T-helper 17 cell (primary cell): Measurements from ENCODE around the gene FBXO42. TPM values are rescaled to one million over a fixed set of nuclear protein-coding genes. Genes with fewer than 3 reads are reported as not detected.
"Not testable (repeated sequence)": the region's sequence is repeated elsewhere in the genome, so short reads cannot be mapped to it uniquely, and the experiment has no call there.

Experiments used
- ATAC-seq: fragments of 150-1000 bp; cut with Tn5 transposase; 2 replicates; pipeline ENCODE4 v1.10.0; 2021; ENCODE audit warnings: mild to moderate bottlenecking, moderate library complexity
- DNase-seq, 3 donors: peaks; one replicate each; pipeline versions ENCODE4 v3.0.0 to v3.0.0-alpha.2; 2020 to 2021
- H3K9me3 ChIP-seq: one replicate; pipeline ENCODE4 v1.7.0; 2013; ENCODE audit warnings: low read length, mild to moderate bottlenecking; ENCODE audit not compliant: control insufficient read depth, poor library complexity, severe bottlenecking
- H3K27ac Mint-ChIP-seq: one replicate; pipeline ENCODE4 v1.8.0; 2022; ENCODE audit warnings: mild to moderate bottlenecking, moderate library complexity, mixed read lengths
- H3K27me3 Mint-ChIP-seq: one replicate; pipeline ENCODE4 v1.8.0; 2022; ENCODE audit warnings: mixed read lengths
- H3K36me3 Mint-ChIP-seq: one replicate; pipeline ENCODE4 v1.8.0; 2022; ENCODE audit warnings: low read depth, mixed read lengths
- H3K4me1 Mint-ChIP-seq: one replicate; pipeline ENCODE4 v1.8.0; 2022; ENCODE audit warnings: mild to moderate bottlenecking, mixed read lengths
- H3K4me3 Mint-ChIP-seq: one replicate; pipeline ENCODE4 v1.8.0; 2022; ENCODE audit warnings: mild to moderate bottlenecking, moderate library complexity, mixed read lengths
- total RNA-seq, 4 donors: library from RNA in 2 of 4; stranded (reverse) in 2 of 4; gene quantifications; one replicate each; pipeline ENCODE4 v1.2.3 and lab custom pipeline; 2022 to 2026

The FBXO42 gene
- total RNA-seq, 2 donors from 2014 or later, result 17.4 to 20.5 TPM

DNA sequence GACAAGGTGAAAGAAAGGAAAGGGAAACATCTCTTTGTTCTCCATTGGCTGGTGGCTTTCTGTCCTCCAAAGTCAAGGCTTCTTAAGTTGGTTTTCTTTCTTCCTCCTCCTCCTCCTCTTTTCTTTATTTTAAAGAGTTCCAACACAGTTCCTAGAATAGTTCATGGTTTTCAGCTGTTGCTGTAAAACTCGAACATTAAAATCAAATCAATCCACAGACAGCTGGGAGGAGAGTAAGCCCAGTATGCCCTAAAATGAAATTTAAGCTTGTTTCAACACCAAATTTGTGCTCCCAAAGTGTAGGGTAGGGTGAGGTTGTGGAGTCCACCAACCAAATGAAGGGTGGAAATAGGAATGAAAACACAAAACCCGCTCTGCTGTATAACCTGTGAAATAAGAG, 104.8 kb downstream of the FBXO42 start:
- Mint-ChIP-seq H3K36me3 (no peaks in the 10 kb centered on the region), H3K27me3 (no peaks in the 10 kb centered on the region), H3K27ac (no peak overlapping the region), H3K4me3 (no peak overlapping the region), H3K4me1 (peaks cover 5% of the 10 kb centered on the region)
- ATAC-seq (no peak), DNase-seq (no peak)
- H3K9me3 ChIP-seq, result no peaks in the 10 kb centered on the region

GRCh38 chr1:16246961-16247360, 105.3 kb downstream of the FBXO42 start:
- DNase-seq (no peak), ATAC-seq (no peak)
- Mint-ChIP-seq H3K36me3 (no peaks in the 10 kb centered on the region), H3K4me3 (no peak overlapping the region), H3K4me1 (peaks cover 5% of the 10 kb centered on the region), H3K27ac (peak overlapping the region; percentile 49), H3K27me3 (no peaks in the 10 kb centered on the region)
- H3K9me3 ChIP-seq, result no peaks in the 10 kb centered on the region

- not testable (repeated sequence) for H3K27me3 Mint-ChIP-seq, DNase-seq, H3K9me3 ChIP-seq, ATAC-seq, H3K4me1 Mint-ChIP-seq, H3K4me3 Mint-ChIP-seq, H3K27ac Mint-ChIP-seq, H3K36me3 Mint-ChIP-seq
These were observed 106.0 kb downstream of the FBXO42 start for GRCh38 chr1:16246239-16246638.

GRCh38 chr1:16245476-16246196, 106.6 kb downstream of the FBXO42 start:
- Mint-ChIP-seq H3K4me1 (peaks cover 5% of the 10 kb centered on the region), H3K4me3 (no peak overlapping the region)
- no peak for ATAC-seq

DNA sequence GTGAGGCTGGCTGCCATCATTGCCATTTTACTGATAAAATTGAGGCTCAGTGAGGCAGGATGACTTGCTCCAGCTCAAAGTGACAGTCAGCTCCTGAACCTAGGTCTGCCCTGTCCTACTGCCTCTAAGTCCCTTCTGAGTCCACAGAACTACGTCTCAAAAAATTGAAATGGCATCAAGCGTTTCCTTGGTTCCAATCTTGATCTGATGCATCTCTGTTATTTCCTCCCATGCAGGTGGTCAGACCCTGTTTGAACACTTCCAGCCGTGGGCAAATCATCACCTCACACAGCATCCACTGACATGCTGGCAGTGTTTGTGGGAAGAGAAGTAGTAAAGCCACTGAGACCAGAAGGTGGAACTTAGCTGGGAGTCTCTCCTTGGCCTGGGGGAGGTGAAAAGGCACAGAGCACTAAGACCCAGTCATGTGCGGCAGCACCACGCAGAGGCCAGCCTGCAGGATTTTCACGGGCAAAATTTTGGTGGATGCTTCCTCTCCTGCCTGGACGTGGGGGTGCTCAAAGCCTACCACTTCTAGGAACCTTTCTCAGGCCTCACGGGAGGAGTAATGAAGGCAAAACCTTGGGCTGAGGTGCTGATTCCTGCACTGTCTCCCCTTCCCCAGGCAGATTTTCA, 107.5 kb downstream of the FBXO42 start:
- ATAC-seq (no peak), DNase-seq (no peak)
- no peaks in the 10 kb centered on the region for H3K36me3 Mint-ChIP-seq
- no peaks in the 10 kb centered on the region for H3K27me3 Mint-ChIP-seq
- H3K4me3 Mint-ChIP-seq, result no peak overlapping the region
- H3K27ac Mint-ChIP-seq, result no peak overlapping the region
- H3K4me1 Mint-ChIP-seq, result peaks cover 5% of the 10 kb centered on the region
- H3K9me3 ChIP-seq, result no peaks in the 10 kb centered on the region

More at GRCh38 chr1:16245476-16246196, 106.6 kb downstream of the FBXO42 start:
- no peaks in the 10 kb centered on the region for H3K9me3 ChIP-seq
- no peaks in the 10 kb centered on the region for H3K36me3 Mint-ChIP-seq
- H3K27ac Mint-ChIP-seq, result no peak overlapping the region
- no peak for DNase-seq
- H3K27me3 Mint-ChIP-seq, result no peaks in the 10 kb centered on the region

- Mint-ChIP-seq H3K27ac (no peak overlapping the region), H3K36me3 (no peaks in the 10 kb centered on the region), H3K4me3 (no peak overlapping the region), H3K27me3 (no peaks in the 10 kb centered on the region), H3K4me1 (peaks cover 3% of the 10 kb centered on the region)
- H3K9me3 ChIP-seq, result no peaks in the 10 kb centered on the region
- ATAC-seq, result peak; percentile 94
- peak; percentile 49 to 63 (median 52) for DNase-seq
These were observed 108.2 kb downstream of the FBXO42 start for GRCh38 chr1:16243936-16244649.

DNA sequence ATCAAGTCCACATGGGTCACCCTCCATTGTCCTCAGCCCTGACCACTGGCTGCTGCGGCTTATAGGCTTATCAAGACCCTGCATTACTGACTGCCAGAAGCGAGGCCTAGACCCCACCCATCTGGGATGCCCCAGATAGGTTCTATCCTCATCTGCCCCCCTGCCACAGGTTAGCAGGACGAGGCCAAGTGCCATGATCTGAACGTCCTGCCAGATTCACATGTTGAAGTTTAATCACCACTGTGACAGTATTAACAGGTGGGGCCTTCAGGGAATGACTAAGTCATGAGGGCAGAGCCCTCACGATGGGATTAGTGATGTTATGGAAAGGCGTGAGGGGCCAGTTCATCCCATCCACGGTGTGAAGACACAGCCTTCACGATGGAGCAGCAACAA, 109.1 kb downstream of the FBXO42 start:
- DNase-seq, result no peak
- no peaks in the 10 kb centered on the region for H3K27me3 Mint-ChIP-seq
- no peak overlapping the region for H3K4me3 Mint-ChIP-seq
- peaks cover 3% of the 10 kb centered on the region for H3K4me1 Mint-ChIP-seq
- no peak for ATAC-seq
- no peak overlapping the region for H3K27ac Mint-ChIP-seq
- H3K9me3 ChIP-seq, result no peaks in the 10 kb centered on the region
- no peaks in the 10 kb centered on the region for H3K36me3 Mint-ChIP-seq

DNA sequence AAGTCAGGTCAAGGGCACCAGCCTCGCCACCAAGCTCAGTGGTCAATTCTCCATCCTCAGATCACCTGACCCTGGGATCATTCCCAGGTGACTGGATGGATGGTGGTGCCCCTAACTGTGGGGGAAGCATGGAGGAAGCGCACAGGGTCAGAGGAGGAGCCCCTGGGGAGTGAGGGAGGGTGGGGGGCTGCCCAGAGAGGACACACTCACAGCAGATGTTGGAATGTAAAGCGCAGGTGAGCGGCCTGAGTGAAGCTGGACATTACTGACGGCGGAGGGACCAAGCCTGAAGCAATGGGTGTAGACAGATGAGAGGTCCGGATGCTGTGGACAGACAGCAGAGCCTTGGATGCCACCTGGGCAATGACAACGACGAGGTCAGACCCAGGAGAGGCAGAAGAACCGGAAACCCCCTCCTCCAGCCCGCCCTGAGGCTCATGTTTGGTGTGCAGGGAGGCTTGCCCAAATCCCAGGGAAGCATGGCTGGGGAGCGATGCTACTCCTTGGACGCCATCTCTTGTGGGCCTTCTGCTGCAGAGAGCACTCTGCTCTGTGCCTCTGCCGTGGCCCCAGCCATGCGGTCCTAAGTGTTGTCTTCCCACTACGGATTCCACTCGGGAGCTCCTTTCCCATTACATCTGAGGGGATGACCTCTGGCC, 109.6 kb downstream of the FBXO42 start:
- H3K4me3 Mint-ChIP-seq, result no peak overlapping the region
- no peaks in the 10 kb centered on the region for H3K9me3 ChIP-seq
- H3K27me3 Mint-ChIP-seq, result no peaks in the 10 kb centered on the region
- DNase-seq (no peak), ATAC-seq (no peak)
- no peak overlapping the region for H3K27ac Mint-ChIP-seq
- no peaks in the 10 kb centered on the region for H3K36me3 Mint-ChIP-seq
- peaks cover 5% of the 10 kb centered on the region for H3K4me1 Mint-ChIP-seq

GRCh38 chr1:16241221-16241708, 111.0 kb downstream of the FBXO42 start:
- no peak overlapping the region for H3K4me3 Mint-ChIP-seq
- H3K4me1 Mint-ChIP-seq, result peaks cover 12% of the 10 kb centered on the region
- H3K36me3 Mint-ChIP-seq, result no peaks in the 10 kb centered on the region
- H3K9me3 ChIP-seq, result no peaks in the 10 kb centered on the region
- H3K27me3 Mint-ChIP-seq, result no peaks in the 10 kb centered on the region
- H3K27ac Mint-ChIP-seq, result no peak overlapping the region
- DNase-seq (no peak), ATAC-seq (no peak)

- Mint-ChIP-seq H3K36me3 (no peaks in the 10 kb centered on the region), H3K4me1 (peaks cover 18% of the 10 kb centered on the region), H3K27me3 (no peaks in the 10 kb centered on the region), H3K27ac (no peak overlapping the region), H3K4me3 (no peak overlapping the region)
- no peak for ATAC-seq
- DNase-seq, result no peak
- no peaks in the 10 kb centered on the region for H3K9me3 ChIP-seq
These were observed 112.2 kb downstream of the FBXO42 start for GRCh38 chr1:16239972-16240491.

DNA sequence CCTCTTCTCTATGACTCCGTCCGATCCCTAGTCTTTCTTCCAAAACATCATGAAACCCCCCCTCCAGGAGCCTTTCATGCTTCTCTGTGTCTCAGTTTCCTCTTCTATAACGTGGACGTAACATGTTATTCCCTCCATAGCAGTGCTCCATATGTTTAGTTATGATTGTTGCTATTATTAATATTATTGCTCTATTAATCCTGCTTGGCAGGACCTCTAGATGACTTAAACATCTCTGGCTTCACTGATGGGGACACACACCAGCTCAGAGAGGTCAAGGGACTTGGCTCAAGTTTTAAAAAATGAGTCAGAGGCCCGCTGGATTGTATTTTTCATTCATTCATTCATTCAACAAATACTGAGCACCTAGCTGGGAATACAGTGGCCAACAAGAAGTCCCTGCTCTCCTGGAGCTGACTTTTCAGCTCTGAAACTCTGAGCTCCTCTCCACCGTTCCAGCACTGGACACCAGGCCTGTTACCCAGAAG, 114.9 kb downstream of the FBXO42 start:
- ATAC-seq, result no peak
- peak overlapping the region; percentile 93 for H3K4me3 Mint-ChIP-seq
- H3K36me3 Mint-ChIP-seq, result no peaks in the 10 kb centered on the region
- no peaks in the 10 kb centered on the region for H3K9me3 ChIP-seq
- H3K27me3 Mint-ChIP-seq, result no peaks in the 10 kb centered on the region
- peaks cover 18% of the 10 kb centered on the region for H3K4me1 Mint-ChIP-seq
- H3K27ac Mint-ChIP-seq, result peak overlapping the region; percentile 91
- DNase-seq, result no peak

DNA sequence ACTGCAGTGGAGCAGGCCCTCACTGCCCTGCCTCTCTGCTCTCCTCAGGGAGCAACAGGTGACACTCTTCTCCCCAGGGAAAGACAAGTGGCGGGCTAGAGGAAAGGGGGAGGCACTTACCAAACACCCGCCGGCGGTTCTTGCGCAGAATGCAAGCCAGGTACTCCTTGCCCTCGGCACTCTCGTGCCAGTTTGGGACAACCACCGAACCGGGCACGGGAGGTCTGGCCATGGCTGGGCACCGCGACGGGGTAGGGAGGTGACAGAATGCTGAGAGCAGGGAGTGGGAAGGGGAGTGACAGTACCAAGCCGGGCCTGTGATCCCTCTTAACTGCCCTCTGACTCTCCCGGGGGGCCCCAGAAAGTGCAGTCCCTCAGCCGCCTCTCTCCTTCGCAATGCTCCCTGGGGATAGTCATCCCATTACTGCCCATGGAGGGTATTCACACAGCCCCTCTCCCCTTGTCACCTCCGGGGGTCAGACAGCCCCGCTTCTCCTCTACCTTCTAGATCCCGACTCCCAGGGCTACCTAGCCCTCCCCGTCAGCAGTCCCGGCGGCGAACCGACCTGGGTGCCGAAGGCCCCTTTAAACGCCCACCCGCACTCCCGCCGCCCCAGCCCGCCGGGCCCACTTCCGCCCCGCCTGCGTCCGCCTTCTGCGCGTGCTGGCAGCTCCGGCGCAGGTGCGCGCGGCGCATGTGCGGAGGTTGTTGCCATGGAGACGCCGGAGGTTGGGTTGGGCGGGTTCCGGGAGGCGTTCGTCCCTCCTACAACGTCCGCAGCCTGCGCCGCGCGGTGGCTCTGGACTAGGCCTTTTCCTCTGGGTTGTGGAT, 115.6 kb downstream of the FBXO42 start, which contains the start of gene CPLANE2:
TSS of gene CPLANE2 (minus strand) at position 673 of the 832 bp plus-strand sequence. CDS start at position 232, 441 bp downstream.
- H3K4me3 Mint-ChIP-seq, result peak within 1 kb of the TSS; percentile 93
- peak; percentile 93 to 95 (median 93) for DNase-seq
- H3K4me1 Mint-ChIP-seq, result peaks cover 18% of the 10 kb centered on the region
- no peaks in the 10 kb centered on the region for H3K36me3 Mint-ChIP-seq
- peak; percentile 86 for ATAC-seq
- H3K27me3 Mint-ChIP-seq, result no peaks in the 10 kb centered on the region
- H3K27ac Mint-ChIP-seq, result peak within 1 kb of the TSS; percentile 91
- H3K9me3 ChIP-seq, result no peaks in the 10 kb centered on the region
